Measurements from ENCODE around the gene PPDPF. TPM values are rescaled to one million over a fixed set of nuclear protein-coding genes. Genes with fewer than 3 reads are reported as not detected.

Gene PPDPF
- total RNA-seq, 1 experiment from 2014 or later = 149 TPM

DNA sequence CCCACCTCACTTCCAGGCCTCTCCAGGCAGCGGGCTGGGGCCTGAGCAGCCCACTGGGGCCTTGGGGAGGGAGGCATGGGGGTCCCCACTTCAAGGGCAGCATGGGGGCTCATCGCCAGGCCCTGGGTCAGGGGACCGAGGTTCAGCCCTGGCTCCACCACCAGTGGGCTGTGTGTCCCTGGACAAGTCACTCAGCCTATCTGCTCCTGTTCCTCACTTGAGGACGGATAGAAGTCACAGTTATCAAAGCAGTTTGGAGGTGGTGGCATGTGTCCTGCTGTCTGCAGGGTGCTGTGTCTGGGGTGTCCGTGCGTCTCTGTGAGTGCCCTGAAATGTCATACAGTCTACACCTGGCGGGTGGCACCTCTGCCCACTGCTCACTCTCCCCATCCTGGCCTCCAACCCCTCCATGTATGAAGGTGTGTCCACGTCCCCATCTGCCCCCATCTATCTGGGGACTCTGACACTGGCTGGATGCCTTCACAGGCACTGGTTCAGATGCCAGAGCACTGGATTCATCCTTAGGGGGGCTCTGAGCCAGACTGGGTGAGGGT, 25.3 kb upstream of the PPDPF start:
- H3K9me3 ChIP-seq (ENCODE audit: control insufficient read depth, low read depth, low read length) = no peaks in the 10 kb centered on the region
- H4K20me1 ChIP-seq (ENCODE audit: control insufficient read depth, insufficient read depth, insufficient read length) = no peaks in the 10 kb centered on the region
- H3K18ac ChIP-seq (ENCODE audit: insufficient read length, low read depth, low read length) = no peak overlapping the region
- H3K27ac ChIP-seq (ENCODE audit: insufficient read length, low read depth, low read length) = no peak overlapping the region
- peaks cover 4% of the 10 kb centered on the region; the same call in 1 of the 2 replicates for H3K27me3 ChIP-seq (ENCODE audit: insufficient read depth, low read length)
- H2BK20ac ChIP-seq (ENCODE audit: low read depth, low read length, poor library complexity, severe bottlenecking) = no peak overlapping the region
- no peak for DNase-seq
- no CpG with 5 or more reads among the region's 8 CpGs for WGBS (ENCODE audit: extremely low coverage, insufficient read length, low lambda C conversion rate)
- TF ChIP-seq, protein P1, sequence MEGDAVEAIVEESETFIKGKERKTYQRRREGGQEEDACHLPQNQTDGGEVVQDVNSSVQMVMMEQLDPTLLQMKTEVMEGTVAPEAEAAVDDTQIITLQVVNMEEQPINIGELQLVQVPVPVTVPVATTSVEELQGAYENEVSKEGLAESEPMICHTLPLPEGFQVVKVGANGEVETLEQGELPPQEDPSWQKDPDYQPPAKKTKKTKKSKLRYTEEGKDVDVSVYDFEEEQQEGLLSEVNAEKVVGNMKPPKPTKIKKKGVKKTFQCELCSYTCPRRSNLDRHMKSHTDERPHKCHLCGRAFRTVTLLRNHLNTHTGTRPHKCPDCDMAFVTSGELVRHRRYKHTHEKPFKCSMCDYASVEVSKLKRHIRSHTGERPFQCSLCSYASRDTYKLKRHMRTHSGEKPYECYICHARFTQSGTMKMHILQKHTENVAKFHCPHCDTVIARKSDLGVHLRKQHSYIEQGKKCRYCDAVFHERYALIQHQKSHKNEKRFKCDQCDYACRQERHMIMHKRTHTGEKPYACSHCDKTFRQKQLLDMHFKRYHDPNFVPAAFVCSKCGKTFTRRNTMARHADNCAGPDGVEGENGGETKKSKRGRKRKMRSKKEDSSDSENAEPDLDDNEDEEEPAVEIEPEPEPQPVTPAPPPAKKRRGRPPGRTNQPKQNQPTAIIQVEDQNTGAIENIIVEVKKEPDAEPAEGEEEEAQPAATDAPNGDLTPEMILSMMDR (conservative IDR thresholded peaks at IDR 0.05) = no peak
- H4K5ac ChIP-seq (ENCODE audit: insufficient read length, low read depth, low read length) = no peak overlapping the region
- H3K56ac ChIP-seq (ENCODE audit: insufficient read length, low read depth, low read length) = no peak overlapping the region
- no peak overlapping the region for H2AFZ ChIP-seq (ENCODE audit: low read length)
- no peaks in the 10 kb centered on the region for H3K79me2 ChIP-seq (ENCODE audit: insufficient read depth, low read length)
- H2AK5ac ChIP-seq (ENCODE audit: insufficient read length, low read length) = no peak overlapping the region
- peaks cover 49% of the 10 kb centered on the region for H3K27me3 Mint-ChIP-seq (ENCODE audit: low read depth)
- peaks cover 15 to 24% (median 15%) of the 10 kb centered on the region in 3 experiments; a peak in 6 of 7 replicates for H3K36me3 Mint-ChIP-seq (ENCODE audit: insufficient read depth in 1 of 3, low read depth in 3 of 3)
- no peak overlapping the region for H2BK12ac ChIP-seq (ENCODE audit: insufficient read length, low read depth, low read length)
- no peak overlapping the region for H2BK15ac ChIP-seq (ENCODE audit: low read depth, low read length)
- no peak overlapping the region for H4K8ac ChIP-seq (replicated peaks; ENCODE audit: insufficient read length, low read depth, low read length)
- no peak overlapping the region for H3K9ac ChIP-seq (ENCODE audit: extremely low read depth, insufficient read length, low read length)
- no peak overlapping the region for H3K4ac ChIP-seq (ENCODE audit: low read depth, low read length)
- no peak overlapping the region for H3K27ac Mint-ChIP-seq
- H2BK120ac ChIP-seq (ENCODE audit: low read depth, low read length, poor library complexity, severe bottlenecking) = no peak overlapping the region
- H4K91ac ChIP-seq (ENCODE audit: insufficient read length, low read depth, low read length) = no peak overlapping the region
- H2BK5ac ChIP-seq (ENCODE audit: insufficient read length, low read length) = no peak overlapping the region
- peaks cover 5% of the 10 kb centered on the region for H3K23me2 ChIP-seq (ENCODE audit: insufficient read length, low read depth, low read length, poor library complexity, severe bottlenecking)
- H3K79me1 ChIP-seq (ENCODE audit: insufficient read depth, low read depth, low read length, poor library complexity, severe bottlenecking) = no peaks in the 10 kb centered on the region
- no peak overlapping the region for H3T11ph ChIP-seq (ENCODE audit: low read length)
- H3K4me2 ChIP-seq (ENCODE audit: insufficient read depth, insufficient read length, low read length) = no peak overlapping the region
- no peak overlapping the region for H3K14ac ChIP-seq (ENCODE audit: insufficient read depth, low read length)
- H3K23ac ChIP-seq (ENCODE audit: insufficient read length, low read depth, low read length) = no peak overlapping the region
- H3K9me3 Mint-ChIP-seq = peaks cover 2 to 11% of the 10 kb centered on the region in 2 experiments; a peak in 3 of 5 replicates
- H3K4me3 Mint-ChIP-seq = peak overlapping the region in 1 of 2 experiments; percentile 35; a peak in 1 of 5 replicates
- H3K4me1 Mint-ChIP-seq = peaks cover 4 to 10% of the 10 kb centered on the region in 2 experiments; a peak in 3 of 4 replicates
- H3K4me1 ChIP-seq (ENCODE audit: insufficient read depth, low read length) = no peaks in the 10 kb centered on the region
